ENCODE results near the gene PLPPR1. TPM values are rescaled to one million over a fixed set of nuclear protein-coding genes. Genes with fewer than 3 reads are reported as not detected.
"Not testable (repeated sequence)": the region's sequence is repeated elsewhere in the genome, so short reads cannot be mapped to it uniquely, and the experiment has no call there.

The PLPPR1 gene
- total RNA-seq, 4 donors from 2014 or later: 0.41 TPM; not detected in 3

DNA sequence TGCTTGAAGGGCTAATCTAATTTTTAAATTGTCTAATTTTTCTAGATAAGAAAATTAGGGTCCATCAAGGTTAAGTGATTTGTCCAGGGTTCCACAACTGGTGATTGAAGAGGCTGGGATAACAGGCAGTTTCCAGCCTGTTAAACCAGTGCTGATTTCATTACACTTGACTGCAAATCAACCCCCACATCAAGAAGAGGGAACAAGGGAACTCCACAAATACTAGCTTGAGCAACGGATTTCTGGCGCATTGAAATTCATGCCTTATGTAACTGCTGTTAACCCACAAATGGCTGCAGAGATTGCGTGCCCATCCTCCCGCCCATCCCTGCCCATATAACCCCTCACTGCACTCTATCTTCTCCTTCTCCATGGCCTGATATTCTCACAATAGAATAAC is 10.0 kb downstream of the PLPPR1 start:
- H3K36me3 ChIP-seq: no peaks in the 10 kb centered on the region
- H3K9me3 ChIP-seq: no peaks in the 10 kb centered on the region
- no peak overlapping the region for H3K27ac ChIP-seq
- TF ChIP-seq POLR2A (IDR thresholded peaks at IDR 0.05): no peak
- TF ChIP-seq, protein P1, sequence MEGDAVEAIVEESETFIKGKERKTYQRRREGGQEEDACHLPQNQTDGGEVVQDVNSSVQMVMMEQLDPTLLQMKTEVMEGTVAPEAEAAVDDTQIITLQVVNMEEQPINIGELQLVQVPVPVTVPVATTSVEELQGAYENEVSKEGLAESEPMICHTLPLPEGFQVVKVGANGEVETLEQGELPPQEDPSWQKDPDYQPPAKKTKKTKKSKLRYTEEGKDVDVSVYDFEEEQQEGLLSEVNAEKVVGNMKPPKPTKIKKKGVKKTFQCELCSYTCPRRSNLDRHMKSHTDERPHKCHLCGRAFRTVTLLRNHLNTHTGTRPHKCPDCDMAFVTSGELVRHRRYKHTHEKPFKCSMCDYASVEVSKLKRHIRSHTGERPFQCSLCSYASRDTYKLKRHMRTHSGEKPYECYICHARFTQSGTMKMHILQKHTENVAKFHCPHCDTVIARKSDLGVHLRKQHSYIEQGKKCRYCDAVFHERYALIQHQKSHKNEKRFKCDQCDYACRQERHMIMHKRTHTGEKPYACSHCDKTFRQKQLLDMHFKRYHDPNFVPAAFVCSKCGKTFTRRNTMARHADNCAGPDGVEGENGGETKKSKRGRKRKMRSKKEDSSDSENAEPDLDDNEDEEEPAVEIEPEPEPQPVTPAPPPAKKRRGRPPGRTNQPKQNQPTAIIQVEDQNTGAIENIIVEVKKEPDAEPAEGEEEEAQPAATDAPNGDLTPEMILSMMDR (IDR thresholded peaks at IDR 0.05): no peak
- no peak overlapping the region for H3K4me3 ChIP-seq
- intact Hi-C loops (cut with DNase I; ENCODE audit: low total_unique reads): no loop called here
- no peaks in the 10 kb centered on the region for H3K27me3 ChIP-seq
- no peaks in the 10 kb centered on the region for H3K4me1 ChIP-seq
- DNase-seq: no peak

DNA sequence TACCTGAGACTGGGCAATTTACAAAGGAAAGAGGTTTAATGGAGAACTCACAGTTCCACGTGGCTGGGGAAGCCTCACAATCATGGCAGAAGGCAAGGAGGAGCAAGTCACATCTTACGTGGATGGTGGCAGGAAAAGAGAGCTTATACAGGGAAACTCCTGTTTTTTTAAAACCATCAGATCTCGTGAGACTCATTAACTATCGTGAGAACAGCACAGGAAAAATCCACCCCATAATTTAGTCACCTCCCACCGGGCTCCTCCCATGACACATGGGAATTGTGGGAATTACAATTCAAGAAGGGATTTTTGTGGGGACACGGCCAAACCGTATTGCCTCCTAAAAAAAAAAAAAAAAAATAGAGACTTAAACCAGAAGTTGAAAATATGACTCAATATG is 11.1 kb downstream of the PLPPR1 start:
- H3K9me3 ChIP-seq; DNase-seq; H3K36me3 ChIP-seq; intact Hi-C loops (cut with DNase I; ENCODE audit: low total_unique reads); H3K4me1 ChIP-seq; H3K27ac ChIP-seq; H3K27me3 ChIP-seq; H3K4me3 ChIP-seq: not testable (repeated sequence)

DNA sequence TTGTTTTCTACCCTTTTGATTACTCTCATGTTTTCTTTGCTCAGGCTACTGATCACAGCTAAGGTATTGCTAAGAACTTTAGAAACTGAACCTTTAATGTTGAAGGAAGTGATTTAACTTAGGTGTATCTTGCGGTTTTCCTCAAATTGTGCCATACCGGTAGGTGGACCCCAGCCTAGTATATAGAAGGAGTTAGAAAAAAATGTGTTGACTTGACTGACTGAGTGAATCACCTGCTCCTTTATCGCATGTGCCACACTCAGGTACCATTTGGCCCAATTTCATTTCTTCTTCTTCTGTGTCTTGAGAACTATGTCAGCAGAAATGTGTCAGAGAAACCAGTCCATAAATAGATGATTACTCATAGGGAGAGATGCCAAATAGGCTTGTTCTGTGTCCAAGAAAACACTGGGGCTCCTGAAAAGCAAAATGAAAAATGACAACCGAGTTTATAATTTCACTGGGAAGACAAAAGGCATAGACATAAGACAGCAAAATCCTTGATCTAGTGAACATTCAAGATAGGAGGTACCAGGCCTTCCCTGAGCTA is 19.4 kb downstream of the PLPPR1 start:
- Histone ChIP-seq H3K36me3 (no peaks in the 10 kb centered on the region), H3K27me3 (no peaks in the 10 kb centered on the region), H3K9me3 (no peaks in the 10 kb centered on the region), H3K4me1 (no peaks in the 10 kb centered on the region), H3K27ac (no peak overlapping the region), H3K4me3 (no peak overlapping the region)
- intact Hi-C loops (cut with DNase I; ENCODE audit: low total_unique reads): no loop called here
- no peak for DNase-seq
- no peak for TF ChIP-seq POLR2A (IDR thresholded peaks at IDR 0.05)

DNA sequence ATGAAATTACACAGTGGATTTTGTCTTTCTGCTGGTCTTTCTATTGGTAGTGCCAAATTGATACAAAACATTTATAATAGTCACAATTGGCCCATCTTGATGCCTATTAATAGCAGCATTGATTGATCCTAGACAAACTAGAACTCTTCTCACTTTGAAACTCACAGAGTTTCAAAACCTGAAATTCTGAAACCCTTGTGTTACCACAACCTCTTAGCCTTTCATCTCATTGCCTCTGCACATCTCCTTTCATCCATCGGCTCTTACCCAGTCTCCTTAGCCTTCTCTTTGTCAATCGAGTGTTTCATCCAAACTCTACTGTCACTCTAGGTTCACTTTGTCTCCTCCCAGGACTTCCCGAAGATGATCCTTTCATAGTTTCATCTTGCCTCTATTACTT is 22.1 kb downstream of the PLPPR1 start:
- Histone ChIP-seq H3K4me3 (no peak overlapping the region), H3K27me3 (no peaks in the 10 kb centered on the region), H3K36me3 (no peaks in the 10 kb centered on the region), H3K27ac (no peak overlapping the region), H3K9me3 (no peaks in the 10 kb centered on the region), H3K4me1 (no peaks in the 10 kb centered on the region)
- DNase-seq: no peak
- TF ChIP-seq POLR2A (IDR thresholded peaks at IDR 0.05): no peak
- TF ChIP-seq, protein P1 (IDR thresholded peaks at IDR 0.05): no peak
- intact Hi-C loops (cut with DNase I; ENCODE audit: low total_unique reads): no loop called here

DNA sequence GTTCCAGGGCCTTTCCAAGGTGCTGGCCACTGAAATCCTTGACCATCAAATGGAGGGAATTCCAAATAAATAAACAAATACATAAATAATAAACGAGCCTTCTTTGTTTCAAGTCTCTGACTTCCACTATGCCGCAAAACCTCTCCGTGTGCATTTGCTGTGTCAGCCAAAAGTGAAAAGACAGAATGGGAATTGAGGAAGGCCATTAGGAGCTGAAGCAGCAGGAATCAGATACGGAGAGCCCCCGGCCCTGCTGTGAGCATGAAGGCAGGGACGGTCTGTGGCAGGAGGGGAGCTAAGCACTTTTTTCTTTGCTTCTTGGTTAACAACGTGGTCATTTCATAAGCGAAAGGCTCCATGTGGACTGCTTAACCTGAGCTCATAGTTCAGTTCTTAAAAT is 26.1 kb downstream of the PLPPR1 start:
- H3K27ac ChIP-seq: no peak overlapping the region
- TF ChIP-seq, protein P1 (IDR thresholded peaks at IDR 0.05): no peak
- TF ChIP-seq POLR2A (IDR thresholded peaks at IDR 0.05): no peak
- no peaks in the 10 kb centered on the region for H3K9me3 ChIP-seq
- intact Hi-C loops (cut with DNase I; ENCODE audit: low total_unique reads): no loop called here
- H3K4me3 ChIP-seq: no peak overlapping the region
- no peaks in the 10 kb centered on the region for H3K27me3 ChIP-seq
- no peaks in the 10 kb centered on the region for H3K4me1 ChIP-seq
- no peak for DNase-seq
- H3K36me3 ChIP-seq: no peaks in the 10 kb centered on the region

DNA sequence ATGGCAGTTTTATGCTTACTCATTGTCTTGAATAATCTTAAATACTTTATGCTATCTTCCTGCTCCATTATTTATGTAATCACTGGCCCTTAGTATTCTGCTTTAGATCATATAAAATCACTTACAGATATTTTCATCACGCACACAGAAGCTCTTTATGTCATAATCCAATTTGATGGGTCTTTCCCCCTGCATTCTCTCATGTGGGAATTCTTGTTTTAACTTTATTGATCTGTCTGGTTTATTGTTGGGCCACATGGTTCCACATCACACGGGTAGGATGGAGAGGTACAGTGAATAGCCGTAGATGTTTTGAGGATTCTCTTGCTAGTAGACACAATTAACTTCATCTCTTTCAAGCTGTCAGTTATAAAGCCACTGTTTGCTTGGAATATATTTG is 27.0 kb downstream of the PLPPR1 start:
- TF ChIP-seq, protein P1 (IDR thresholded peaks at IDR 0.05): no peak
- no peak for TF ChIP-seq POLR2A (IDR thresholded peaks at IDR 0.05)
- Histone ChIP-seq H3K36me3 (no peaks in the 10 kb centered on the region), H3K4me3 (no peak overlapping the region), H3K27me3 (no peaks in the 10 kb centered on the region), H3K9me3 (no peaks in the 10 kb centered on the region), H3K27ac (no peak overlapping the region), H3K4me1 (no peaks in the 10 kb centered on the region)
- intact Hi-C loops (cut with DNase I; ENCODE audit: low total_unique reads): no loop called here
- DNase-seq: no peak
